HFF-Myc (cell line): Measurements from ENCODE around the gene TTC4.

Source experiments
- DNase-seq: peaks from one replicate; pipeline ENCODE4 v3.0.0-alpha.2; 2011; ENCODE audit warnings: low read depth; ENCODE audit errors: extremely low read depth
- H3K4me3 ChIP-seq: replicated peaks from 2 replicates; pipeline ENCODE4 v1.5.1; 2011; ENCODE audit warnings: low read depth, mild to moderate bottlenecking, control low read depth, low read length
- TF ChIP-seq, protein P1 (sequence below): IDR thresholded peaks from 2 replicates; pipeline ENCODE4 v1.5.1; 2012; ENCODE audit warnings: mild to moderate bottlenecking, low read depth, low read length, control low read depth; ENCODE audit errors: missing control alignments

Gene TTC4

GRCh38 chr1:54764133-54764921, 48.7 kb downstream of the TTC4 start, which contains the start of gene PARS2:
PARS2 (minus strand) TSS chr1:54764523; CDS start chr1:54759161, 5,362 bp downstream.
- TF ChIP-seq, protein P1, sequence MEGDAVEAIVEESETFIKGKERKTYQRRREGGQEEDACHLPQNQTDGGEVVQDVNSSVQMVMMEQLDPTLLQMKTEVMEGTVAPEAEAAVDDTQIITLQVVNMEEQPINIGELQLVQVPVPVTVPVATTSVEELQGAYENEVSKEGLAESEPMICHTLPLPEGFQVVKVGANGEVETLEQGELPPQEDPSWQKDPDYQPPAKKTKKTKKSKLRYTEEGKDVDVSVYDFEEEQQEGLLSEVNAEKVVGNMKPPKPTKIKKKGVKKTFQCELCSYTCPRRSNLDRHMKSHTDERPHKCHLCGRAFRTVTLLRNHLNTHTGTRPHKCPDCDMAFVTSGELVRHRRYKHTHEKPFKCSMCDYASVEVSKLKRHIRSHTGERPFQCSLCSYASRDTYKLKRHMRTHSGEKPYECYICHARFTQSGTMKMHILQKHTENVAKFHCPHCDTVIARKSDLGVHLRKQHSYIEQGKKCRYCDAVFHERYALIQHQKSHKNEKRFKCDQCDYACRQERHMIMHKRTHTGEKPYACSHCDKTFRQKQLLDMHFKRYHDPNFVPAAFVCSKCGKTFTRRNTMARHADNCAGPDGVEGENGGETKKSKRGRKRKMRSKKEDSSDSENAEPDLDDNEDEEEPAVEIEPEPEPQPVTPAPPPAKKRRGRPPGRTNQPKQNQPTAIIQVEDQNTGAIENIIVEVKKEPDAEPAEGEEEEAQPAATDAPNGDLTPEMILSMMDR, result no peak
- peak within 1 kb of the TSS; percentile 79 for H3K4me3 ChIP-seq
- DNase-seq, result peak; percentile 99

GRCh38 chr1:54764922-54765561, 49.4 kb downstream of the TTC4 start:
- TF ChIP-seq, protein P1, result no peak
- DNase-seq, result no peak
- peak overlapping the region; percentile 79 for H3K4me3 ChIP-seq

- DNase-seq, result no peak
- TF ChIP-seq, protein P1, result no peak
- H3K4me3 ChIP-seq, result no peak overlapping the region
Observed at GRCh38 chr1:54766726-54767125, 51.1 kb downstream of the TTC4 start.

GRCh38 chr1:54767526-54767925, 51.9 kb downstream of the TTC4 start:
- no peak overlapping the region for H3K4me3 ChIP-seq
- TF ChIP-seq, protein P1, result no peak
- DNase-seq, result no peak

DNA sequence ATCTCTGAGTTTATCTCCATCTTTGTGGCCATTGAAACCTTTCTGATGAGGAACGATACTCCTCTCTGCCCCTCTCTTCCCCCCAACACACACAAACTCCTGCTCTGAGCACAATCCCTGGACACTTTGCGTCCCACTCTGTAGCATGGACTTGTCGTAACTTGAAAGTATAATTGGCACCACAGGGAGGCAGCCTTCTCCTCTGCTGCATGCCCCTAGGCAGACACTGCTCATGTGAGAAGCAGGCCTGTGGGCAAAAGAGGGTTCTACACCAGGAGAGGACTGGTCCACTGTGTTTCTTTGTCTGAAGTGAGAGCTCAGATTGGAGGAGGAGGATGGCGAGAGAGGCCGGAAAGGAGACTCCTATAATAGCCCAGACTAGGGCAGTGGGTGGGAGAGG, 52.4 kb downstream of the TTC4 start:
- DNase-seq, result no peak
- H3K4me3 ChIP-seq, result no peak overlapping the region
- TF ChIP-seq, protein P1, result no peak

- TF ChIP-seq, protein P1, result no peak
- H3K4me3 ChIP-seq, result no peak overlapping the region
- DNase-seq, result no peak
Observed at GRCh38 chr1:54772951-54773350, 57.3 kb downstream of the TTC4 start.
